Activated naive CD4-positive, alpha-beta T cell treated with anti-CD3 and anti-CD28 coated beads, Interleukin-2, amount 10 ng/mL, durations not matched to agents 7 days and 5 days (primary cell): ENCODE results near the gene PITX1.

ENCODE experiments used
- CTCF ChIA-PET: fragments of 350-600 bp; sonication (Branson Sonifier 250); formaldehyde crosslinking; loops from one replicate; lab custom pipeline; 2021; ENCODE audit warnings: antibody characterized with exemption; lab: Charles Lee
- DNase-seq: peaks from one replicate; pipeline ENCODE4 v3.0.0-alpha.2; 2020
- H3K27ac Mint-ChIP-seq: one replicate; pipeline ENCODE4 v1.8.0; 2021; ENCODE audit warnings: mild to moderate bottlenecking, moderate library complexity, mixed read lengths
- H3K27me3 Mint-ChIP-seq: one replicate; pipeline ENCODE4 v1.8.0; 2021; ENCODE audit warnings: mild to moderate bottlenecking, mixed read lengths
- H3K36me3 Mint-ChIP-seq: one replicate; pipeline ENCODE4 v1.8.0; 2021; ENCODE audit warnings: mixed read lengths
- H3K4me1 Mint-ChIP-seq: one replicate; pipeline ENCODE4 v1.8.0; 2021; ENCODE audit warnings: mixed read lengths
- H3K4me3 Mint-ChIP-seq: one replicate; pipeline ENCODE4 v1.8.0; 2021; ENCODE audit warnings: mild to moderate bottlenecking, moderate library complexity, mixed read lengths
- H3K9me3 Mint-ChIP-seq: one replicate; pipeline ENCODE4 v1.8.0; 2021; ENCODE audit warnings: mixed read lengths

PITX1 gene

DNA sequence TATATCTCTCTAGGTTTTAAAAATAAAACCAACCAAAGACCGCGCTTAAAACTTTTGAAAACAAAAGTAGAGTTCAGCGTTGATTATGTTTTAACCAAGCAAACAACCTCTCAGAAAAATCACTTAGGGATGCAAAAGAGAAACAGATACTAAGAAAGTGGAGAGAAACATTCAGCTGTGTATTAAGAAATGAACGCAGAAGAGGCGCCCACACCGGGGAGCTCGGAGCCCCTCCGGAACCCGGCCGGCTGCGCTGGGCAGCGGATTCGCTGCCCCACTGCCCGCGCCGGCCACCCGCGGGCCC lies 1.4 kb downstream of the PITX1 start:
- Mint-ChIP-seq H3K4me1 (peaks cover 37% of the 10 kb centered on the region), H3K27me3 (peaks cover 95% of the 10 kb centered on the region), H3K27ac (no peak overlapping the region), H3K9me3 (no peaks in the 10 kb centered on the region), H3K4me3 (peak overlapping the region; percentile 57), H3K36me3 (peaks cover 8% of the 10 kb centered on the region)
- no peak for DNase-seq
- CTCF ChIA-PET: interaction anchor here (1.1 kb wide), 1 partner anchor 114 kb away, joined by 3 read pairs; no protein-coding TSS in a partner anchor

DNA sequence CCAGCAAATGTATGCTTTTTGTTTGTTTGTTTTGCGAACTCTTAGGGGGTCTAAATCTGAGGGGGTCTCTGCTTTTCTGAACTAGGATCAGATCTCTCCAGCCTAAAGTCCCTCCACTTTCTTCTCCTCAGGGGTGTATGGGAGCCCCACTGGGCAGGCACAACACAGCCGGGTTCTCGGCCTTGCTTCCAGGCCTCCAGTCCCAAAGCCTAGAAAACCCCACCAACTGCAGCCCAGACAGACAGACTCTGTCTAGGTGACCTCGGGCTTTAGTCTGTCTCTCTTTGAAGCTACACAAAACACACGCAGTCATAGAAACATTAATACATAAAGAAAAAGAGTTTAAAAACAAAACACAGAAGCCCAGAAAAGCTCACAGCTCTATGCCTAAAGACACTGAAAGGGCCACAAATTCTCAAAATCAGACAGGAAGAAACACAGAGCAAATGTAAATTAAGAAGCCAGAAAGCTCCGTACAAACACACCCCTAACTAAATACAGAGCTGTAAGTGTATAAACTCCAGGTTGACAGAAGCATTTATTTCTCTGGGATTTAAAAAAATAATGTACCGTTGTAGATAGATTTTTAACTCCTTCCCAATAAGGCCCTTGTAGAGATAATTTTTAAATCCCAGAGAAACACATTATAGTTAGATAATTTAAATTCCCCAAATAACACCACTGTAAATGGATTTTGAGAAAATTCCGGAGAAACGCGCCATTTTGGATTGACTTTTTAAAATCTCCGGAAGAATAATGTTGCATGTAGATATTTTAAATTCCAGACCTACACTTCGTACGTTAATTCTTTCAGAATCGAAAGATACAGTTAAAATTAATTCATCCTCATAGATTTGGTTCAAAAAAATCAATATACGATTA lies 2.0 kb downstream of the PITX1 start:
- H3K36me3 Mint-ChIP-seq: peaks cover 8% of the 10 kb centered on the region
- no peaks in the 10 kb centered on the region for H3K9me3 Mint-ChIP-seq
- H3K27ac Mint-ChIP-seq: no peak overlapping the region
- peak overlapping the region; percentile 57 for H3K4me3 Mint-ChIP-seq
- CTCF ChIA-PET: interaction anchor here (0.7 to 1.0 kb wide), 2 partner anchors 10 to 127 kb away, joined by 3 read pairs; partner anchors contain the start of gene PCBD2
- DNase-seq: no peak
- peaks cover 37% of the 10 kb centered on the region for H3K4me1 Mint-ChIP-seq
- H3K27me3 Mint-ChIP-seq: peaks cover 95% of the 10 kb centered on the region

DNA sequence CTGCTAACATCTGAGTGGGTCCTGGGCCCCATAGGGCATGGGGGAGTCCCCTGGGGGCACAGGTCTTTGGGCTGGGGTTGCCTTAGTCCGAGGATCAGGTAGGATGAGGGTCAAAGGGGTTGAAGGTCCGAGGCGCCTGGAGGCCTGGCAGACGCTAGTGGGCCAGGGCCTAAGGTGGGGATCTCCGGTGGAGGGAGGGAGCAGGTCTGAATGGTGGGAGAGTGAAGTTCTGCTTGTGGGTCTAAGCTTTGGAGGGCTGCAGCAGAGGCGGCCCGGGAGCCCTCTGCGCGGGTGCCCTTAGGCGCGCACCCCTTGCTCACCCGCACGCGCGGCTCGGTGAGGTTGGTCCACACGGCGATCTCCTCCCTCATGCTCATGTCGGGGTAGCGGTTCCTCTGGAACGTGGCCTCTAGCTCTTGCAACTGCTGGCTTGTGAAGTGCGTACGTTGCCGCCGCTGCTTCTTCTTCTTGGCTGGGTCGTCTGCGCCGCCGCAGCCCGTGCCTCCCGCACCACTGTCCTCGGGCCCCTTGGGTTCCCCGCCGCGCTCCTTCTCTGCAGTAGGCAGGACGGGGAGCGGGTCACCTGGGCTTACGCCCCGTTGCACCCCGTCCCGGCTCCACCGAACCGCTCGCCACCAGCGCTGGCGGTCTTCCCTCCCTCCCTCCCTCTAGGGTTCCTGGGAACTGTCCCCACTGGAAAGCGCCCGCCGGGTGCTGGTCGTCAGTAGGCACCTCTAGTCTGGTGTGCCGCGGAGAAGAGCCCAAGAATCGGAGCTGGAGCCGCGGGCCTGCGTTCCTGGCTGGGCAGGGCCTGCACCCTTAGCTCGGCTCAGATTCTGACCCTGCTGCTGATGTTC lies 2.8 kb downstream of the PITX1 start:
- Mint-ChIP-seq H3K9me3 (no peaks in the 10 kb centered on the region), H3K36me3 (peaks cover 8% of the 10 kb centered on the region), H3K4me3 (peak overlapping the region; percentile 9), H3K27ac (no peak overlapping the region), H3K4me1 (peaks cover 37% of the 10 kb centered on the region), H3K27me3 (peaks cover 95% of the 10 kb centered on the region)
- CTCF ChIA-PET: interaction anchor here (0.7 to 1.0 kb wide), 2 partner anchors 11 to 126 kb away, joined by 3 read pairs; partner anchors contain the start of gene PCBD2
- DNase-seq: peak; percentile 38

DNA sequence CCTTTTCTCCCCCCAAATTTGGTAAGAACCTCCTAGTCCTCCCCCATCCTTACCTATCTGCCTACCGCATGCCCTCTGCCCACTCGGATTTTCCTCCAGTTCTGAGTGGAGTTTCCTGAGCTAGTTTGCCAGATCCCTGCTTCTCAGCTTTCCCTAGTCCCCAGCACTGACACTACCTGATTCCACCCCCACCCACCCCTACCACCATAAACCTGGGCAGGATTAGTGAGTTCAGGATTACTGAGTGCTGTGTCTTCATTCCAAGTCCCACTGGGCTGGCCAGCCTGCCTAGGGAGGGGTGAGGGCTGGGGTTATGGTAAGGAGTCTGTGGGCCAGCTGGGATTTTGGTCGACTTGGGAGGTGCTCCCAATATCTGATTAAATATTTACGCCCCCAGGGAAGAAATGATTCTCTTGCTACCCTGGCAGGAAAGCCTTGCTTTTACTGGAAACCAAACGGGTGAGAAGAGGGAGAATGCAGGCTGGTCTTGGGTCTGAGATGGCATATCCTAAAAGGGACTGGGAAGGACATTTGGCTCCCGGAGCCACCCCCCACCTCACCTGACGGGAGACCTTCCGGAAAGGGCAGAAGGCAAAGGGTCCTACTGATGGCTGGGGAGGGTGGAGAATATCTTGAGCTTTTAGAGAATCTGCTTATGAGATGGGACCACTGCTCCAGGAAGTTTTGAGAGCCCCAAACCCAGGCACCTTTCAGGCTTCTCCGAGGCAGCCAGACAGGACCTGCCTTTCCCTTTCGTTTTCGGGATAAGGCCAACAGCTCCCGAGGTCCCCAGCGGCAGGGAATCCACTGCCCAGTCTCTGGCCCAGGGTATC lies 3.7 kb downstream of the PITX1 start:
- Mint-ChIP-seq H3K36me3 (peaks cover 8% of the 10 kb centered on the region), H3K27me3 (peaks cover 95% of the 10 kb centered on the region), H3K9me3 (no peaks in the 10 kb centered on the region), H3K27ac (peak overlapping the region; percentile 19), H3K4me1 (peaks cover 35% of the 10 kb centered on the region), H3K4me3 (peak overlapping the region; percentile 9)
- no peak for DNase-seq
- CTCF ChIA-PET: no interaction called here

DNA sequence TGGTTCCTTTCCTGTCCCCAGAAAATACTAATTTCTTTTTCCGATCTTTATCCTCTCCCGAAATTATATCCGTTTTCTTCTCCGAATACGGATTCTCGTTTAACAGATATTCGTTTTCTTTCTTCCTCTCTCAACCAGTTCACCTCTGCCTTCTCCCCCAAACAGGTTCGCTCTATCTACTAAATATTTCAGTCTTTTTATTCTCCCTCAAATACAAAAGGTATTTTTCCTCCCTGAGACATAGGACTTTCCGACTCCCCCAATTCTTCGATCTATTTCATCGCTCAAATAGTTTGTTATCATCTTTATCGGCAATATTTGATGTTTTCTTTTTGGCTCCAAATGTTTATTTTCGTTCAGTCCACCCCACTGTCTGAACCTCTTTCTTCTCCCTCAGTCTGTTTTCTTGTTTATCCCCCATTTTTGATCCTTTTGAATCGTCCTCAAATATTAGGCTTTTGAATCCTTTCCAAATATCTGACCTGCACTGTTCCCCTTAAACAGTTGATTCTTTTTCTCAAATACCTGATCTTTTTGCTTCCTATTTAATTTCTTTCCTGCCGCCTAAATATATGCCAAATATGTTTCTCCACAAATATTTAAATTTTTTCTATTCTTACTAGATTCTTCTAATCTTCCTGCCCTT lies 4.4 kb downstream of the PITX1 start:
- Mint-ChIP-seq H3K27me3 (peaks cover 95% of the 10 kb centered on the region), H3K4me3 (peak overlapping the region; percentile 34), H3K27ac (no peak overlapping the region), H3K9me3 (no peaks in the 10 kb centered on the region), H3K4me1 (peaks cover 29% of the 10 kb centered on the region), H3K36me3 (peaks cover 8% of the 10 kb centered on the region)
- CTCF ChIA-PET: no interaction called here
- no peak for DNase-seq

DNA sequence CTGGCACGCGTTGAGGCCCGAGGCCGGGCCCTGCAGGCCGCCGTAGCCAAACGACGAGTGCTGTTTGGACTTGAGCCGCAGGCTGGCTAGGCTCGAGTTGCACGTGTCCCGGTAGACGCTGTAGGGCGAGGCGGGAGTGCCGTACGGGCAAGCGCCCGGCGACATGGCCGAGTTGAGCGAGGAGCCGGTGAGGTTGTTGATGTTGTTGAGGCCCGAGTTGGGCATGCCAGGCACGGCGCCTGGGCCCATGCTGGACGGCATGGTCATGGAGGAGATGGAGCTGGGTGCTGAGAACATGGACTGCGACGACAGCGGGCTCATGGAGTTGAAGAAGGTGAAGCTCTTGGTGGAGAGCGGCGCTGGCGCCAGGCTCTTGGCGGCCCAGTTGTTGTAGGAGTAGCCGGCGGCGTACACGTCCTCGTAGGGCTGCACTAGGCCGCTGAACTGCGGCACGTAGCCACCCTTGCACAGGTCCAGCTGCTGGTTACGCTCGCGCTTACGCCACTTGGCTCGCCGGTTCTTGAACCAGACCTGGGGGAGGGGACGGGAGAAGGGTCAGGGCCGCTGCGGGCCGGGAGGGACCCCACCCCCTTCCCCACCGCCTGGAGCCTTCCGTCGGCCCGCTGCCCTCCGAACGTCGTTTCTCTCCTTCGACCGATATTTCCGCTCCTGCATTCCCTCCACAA lies 5.1 kb downstream of the PITX1 start:
- H3K27ac Mint-ChIP-seq: peak overlapping the region; percentile 60
- peaks cover 27% of the 10 kb centered on the region for H3K4me1 Mint-ChIP-seq
- peaks cover 7% of the 10 kb centered on the region for H3K36me3 Mint-ChIP-seq
- no peak for DNase-seq
- H3K27me3 Mint-ChIP-seq: peaks cover 97% of the 10 kb centered on the region
- CTCF ChIA-PET: no interaction called here
- peak overlapping the region; percentile 34 for H3K4me3 Mint-ChIP-seq
- no peaks in the 10 kb centered on the region for H3K9me3 Mint-ChIP-seq

DNA sequence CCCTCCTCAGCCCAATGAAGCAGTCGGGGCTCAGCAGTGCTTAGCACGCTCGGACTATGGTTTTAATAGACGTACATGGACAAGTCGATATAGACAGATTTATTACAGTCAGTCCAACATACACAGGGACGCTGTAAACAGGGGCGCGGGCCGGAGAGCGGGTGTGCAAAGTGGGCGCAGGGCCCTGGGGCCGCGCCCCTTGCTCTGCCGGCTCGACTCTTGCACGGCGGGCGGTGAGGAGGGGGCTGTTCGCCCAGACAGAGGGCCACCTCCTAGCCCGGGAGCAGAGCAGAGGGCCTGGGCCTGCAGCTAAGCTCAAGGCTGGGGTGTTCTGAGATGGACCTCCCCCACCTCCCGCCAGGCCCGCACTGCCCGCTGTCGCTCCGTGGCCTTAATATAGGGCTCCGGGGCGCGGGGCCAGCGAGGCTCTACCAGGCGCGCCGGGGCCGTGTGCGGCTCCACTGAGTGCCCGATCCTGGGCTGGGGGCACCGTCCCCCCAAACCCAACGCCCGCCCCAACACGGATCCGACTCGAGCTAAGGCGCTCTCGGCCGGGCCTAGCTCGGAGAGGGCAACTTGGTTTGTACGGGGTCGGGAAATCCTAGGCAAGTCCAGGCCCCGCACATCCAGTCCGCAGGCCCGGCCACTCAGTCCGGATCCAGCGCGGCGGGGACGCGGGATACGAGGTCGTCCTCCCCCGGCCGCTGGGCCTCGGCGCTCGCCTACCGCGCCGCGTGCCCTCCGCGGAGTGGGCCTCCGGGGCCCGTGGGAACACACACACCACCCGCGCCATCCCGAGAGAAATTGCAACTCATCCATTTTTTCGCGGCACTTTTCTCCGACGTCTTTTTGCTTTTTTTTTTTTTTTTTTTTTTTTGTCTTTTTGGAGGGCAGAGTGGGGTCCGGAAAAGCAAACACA lies 6.1 kb downstream of the PITX1 start:
- peaks cover 23% of the 10 kb centered on the region for H3K4me1 Mint-ChIP-seq
- DNase-seq: no peak
- H3K27me3 Mint-ChIP-seq: peaks cover 96% of the 10 kb centered on the region
- H3K9me3 Mint-ChIP-seq: no peaks in the 10 kb centered on the region
- no peak overlapping the region for H3K4me3 Mint-ChIP-seq
- no peak overlapping the region for H3K27ac Mint-ChIP-seq
- CTCF ChIA-PET: no interaction called here
- peaks cover 4% of the 10 kb centered on the region for H3K36me3 Mint-ChIP-seq

DNA sequence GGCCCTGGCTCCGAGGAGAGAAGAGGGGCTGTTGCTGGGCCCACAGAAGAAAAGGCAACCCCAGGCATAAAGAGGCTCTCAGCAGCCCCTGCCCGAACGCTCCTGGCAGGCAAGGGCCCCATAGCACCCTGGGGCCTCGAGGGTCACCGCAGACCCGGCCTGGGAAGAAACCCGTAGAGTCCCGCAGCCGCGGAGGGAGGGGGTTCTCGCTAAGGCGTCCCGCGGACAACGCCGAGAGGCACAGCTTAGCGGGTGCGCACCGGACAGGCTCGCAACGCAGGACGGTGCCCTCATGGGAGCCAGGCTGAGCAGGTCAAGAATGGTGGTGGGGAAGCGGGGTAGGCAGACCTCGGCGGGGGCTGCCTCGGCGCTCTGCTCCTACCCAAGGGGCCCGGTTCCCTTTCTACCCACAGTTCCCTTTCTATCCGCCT lies 6.7 kb downstream of the PITX1 start:
- CTCF ChIA-PET: no interaction called here
- DNase-seq: no peak
- Mint-ChIP-seq H3K27ac (no peak overlapping the region), H3K4me1 (peaks cover 19% of the 10 kb centered on the region), H3K27me3 (peaks cover 90% of the 10 kb centered on the region), H3K4me3 (no peak overlapping the region), H3K36me3 (peaks cover 4% of the 10 kb centered on the region), H3K9me3 (no peaks in the 10 kb centered on the region)

DNA sequence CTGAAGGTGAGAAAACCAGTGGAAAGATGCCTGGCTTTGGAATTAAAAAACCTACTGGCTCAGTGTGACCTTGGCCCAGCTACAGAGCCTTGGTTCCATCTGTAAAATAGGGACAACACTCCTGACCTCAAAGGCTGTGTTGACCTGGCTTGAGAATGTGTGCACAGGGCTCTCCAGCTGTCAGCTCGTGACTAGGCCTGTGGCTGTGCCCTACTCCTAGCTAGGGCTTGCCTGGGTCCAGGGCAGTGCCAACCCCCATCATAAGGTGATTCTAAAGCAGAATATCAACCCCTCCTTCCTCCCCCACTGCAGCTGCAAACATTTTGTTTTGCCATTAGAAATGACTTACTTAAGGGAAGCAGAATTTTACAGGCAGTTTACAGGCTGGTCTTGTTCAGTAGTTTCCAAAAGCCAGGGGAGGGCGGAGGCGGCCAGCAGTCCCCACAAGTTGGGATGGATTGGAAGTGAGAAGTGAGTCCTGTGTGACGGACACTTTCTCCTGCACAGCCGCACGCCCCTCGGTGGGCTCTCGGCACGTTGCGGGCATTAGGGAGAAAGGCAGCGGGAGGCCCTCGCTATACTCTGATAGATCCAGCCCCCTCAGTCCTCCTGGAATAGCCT lies 7.3 kb downstream of the PITX1 start:
- no peak overlapping the region for H3K4me3 Mint-ChIP-seq
- no peak overlapping the region for H3K27ac Mint-ChIP-seq
- CTCF ChIA-PET: no interaction called here
- peaks cover 4% of the 10 kb centered on the region for H3K36me3 Mint-ChIP-seq
- H3K9me3 Mint-ChIP-seq: no peaks in the 10 kb centered on the region
- H3K27me3 Mint-ChIP-seq: peaks cover 89% of the 10 kb centered on the region
- DNase-seq: no peak
- peaks cover 19% of the 10 kb centered on the region for H3K4me1 Mint-ChIP-seq

DNA sequence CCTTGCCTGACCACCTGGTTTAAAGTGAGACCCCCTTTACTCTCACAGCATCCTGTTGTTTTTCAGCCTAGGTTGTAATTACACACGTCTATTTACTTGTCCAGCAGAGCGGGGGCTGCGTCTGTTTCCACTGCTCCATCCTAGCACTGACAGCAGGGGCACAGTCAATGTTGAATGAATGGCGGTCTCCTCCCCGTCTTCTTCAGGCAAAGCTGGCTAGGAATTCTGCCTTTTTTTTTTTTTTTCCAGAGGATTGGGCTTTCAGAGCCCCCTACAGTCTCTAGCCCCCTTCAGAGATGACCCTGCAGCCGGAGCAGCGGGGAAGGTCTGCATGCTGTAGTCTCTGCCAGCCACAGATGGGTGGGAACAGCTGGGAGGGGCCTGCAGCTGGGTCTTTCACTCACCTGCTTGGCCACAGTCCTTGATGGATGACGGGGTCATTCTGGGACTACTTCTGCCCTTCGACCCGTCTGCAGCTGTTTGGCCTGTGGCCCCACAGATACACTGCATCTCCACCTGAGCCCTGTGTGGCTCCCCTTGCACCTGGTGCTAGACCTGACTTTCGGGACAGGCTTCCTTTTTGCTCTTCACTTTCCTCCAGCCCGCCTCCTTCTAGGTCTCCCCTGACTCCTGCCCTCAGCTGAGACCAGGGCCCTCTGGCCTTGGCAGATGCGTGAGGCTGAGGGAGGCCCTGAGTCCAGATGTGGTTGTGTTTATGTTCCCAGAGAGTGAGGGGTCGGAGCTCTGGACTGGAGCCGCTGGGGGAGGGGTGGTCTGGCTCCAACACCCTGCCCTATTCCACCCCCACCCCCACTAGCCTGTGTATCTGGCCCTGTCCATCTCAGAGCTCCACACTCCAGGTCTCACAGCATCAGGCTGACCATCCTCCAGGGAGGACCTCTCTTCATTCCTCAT lies 8.0 kb downstream of the PITX1 start:
- peaks cover 4% of the 10 kb centered on the region for H3K36me3 Mint-ChIP-seq
- CTCF ChIA-PET: no interaction called here

DNA sequence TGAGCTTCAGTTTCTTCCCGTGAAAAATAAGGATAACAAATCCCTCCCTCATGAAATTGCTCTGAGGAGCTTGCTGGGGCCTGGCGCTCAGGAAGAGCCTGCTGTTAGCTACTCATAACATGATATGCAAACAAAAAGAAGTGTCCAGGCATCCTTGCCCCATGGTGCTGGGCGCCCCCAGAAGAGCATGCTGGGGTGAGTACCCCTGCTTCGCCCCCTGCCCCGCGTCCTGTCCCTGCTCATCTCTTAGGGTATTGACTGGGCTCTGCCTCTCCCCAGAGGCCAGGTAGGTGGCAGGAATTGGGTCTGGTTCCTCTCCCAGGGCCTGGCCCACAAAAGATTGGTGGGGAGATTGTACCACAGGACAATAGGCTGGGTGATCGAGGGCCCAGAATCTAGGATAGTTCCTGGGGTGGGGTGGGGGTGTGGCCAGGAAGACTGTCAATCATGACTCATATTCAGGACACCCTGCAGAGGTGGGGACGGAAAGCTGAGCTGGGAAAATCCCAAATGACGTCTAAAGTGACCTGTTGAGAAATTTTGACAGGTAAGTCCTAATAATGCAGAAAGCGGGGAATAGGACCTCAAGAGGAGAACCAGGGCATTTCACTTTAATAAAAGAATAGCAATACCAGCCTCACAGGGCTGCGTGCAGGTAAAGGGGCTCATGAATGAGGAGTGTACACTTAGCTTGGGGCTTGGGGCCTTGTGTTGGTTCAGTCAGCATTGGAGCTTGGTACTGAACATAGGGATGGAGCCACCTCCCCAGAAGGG lies 8.9 kb downstream of the PITX1 start:
- CTCF ChIA-PET: no interaction called here
- no peak overlapping the region for H3K4me3 Mint-ChIP-seq
- DNase-seq: no peak
- no peak overlapping the region for H3K27ac Mint-ChIP-seq
- peaks cover 78% of the 10 kb centered on the region for H3K27me3 Mint-ChIP-seq
- no peaks in the 10 kb centered on the region for H3K9me3 Mint-ChIP-seq
- peaks cover 4% of the 10 kb centered on the region for H3K36me3 Mint-ChIP-seq
- peaks cover 8% of the 10 kb centered on the region for H3K4me1 Mint-ChIP-seq

More for the DNA sequence above, 8.0 kb downstream of the PITX1 start:
- Mint-ChIP-seq H3K4me3 (no peak overlapping the region), H3K27ac (no peak overlapping the region), H3K9me3 (no peaks in the 10 kb centered on the region), H3K27me3 (peaks cover 85% of the 10 kb centered on the region), H3K4me1 (peaks cover 16% of the 10 kb centered on the region)
- DNase-seq: no peak
